IMR-90 (cell line): ENCODE data around the gene NENF. TPM values are rescaled to one million over a fixed set of nuclear protein-coding genes. Genes with fewer than 3 reads are reported as not detected.

Source experiments
- ATAC-seq: fragments of 200-7000 bp; cut with Tn5 transposase; 2 replicates; pipeline ENCODE4 v1.9.1; 2020; ENCODE audit warnings: low read depth, mild to moderate bottlenecking, moderate library complexity
- BruUV-seq: library from RNA; stranded (reverse); fragments of 400-500 nt; replicated peaks from 2 replicates; lab custom pipeline; 2021; lab: Mats Ljungman, UMichigan
- CTCF ChIA-PET: fragments of 300-600 bp; formaldehyde crosslinking; extraction: SDS; loops from one replicate; lab custom pipeline; 2021; ENCODE audit warnings: antibody characterized with exemption; lab: Yijun Ruan, JAX
- POLR2A ChIA-PET: fragments of 300-600 bp; sonication (Branson Sonifier 250); formaldehyde crosslinking; loops from one replicate; lab custom pipeline; 2022; ENCODE audit warnings: antibody characterized with exemption; ENCODE audit not compliant: unreplicated experiment; lab: Charles Lee
- DNase-seq: peaks from one replicate; pipeline ENCODE4 v3.0.0; 2013
- H2AFZ ChIP-seq: replicated peaks from 2 replicates; pipeline ENCODE3; 2013; ENCODE audit warnings: low read length, mild to moderate bottlenecking; ENCODE audit not compliant: poor library complexity
- H2AK5ac ChIP-seq: 2 replicates; pipeline ENCODE4 v1.6.1; 2013; ENCODE audit warnings: low read depth, low read length, inconsistent platforms
- H2AK9ac ChIP-seq: replicated peaks from 2 replicates; pipeline ENCODE3; 2013; ENCODE audit warnings: mild to moderate bottlenecking, low read depth, low read length, moderate library complexity; ENCODE audit not compliant: poor library complexity
- H2BK120ac ChIP-seq: 2 replicates; pipeline ENCODE4 v1.6.1; 2013; ENCODE audit warnings: low read depth, low read length, inconsistent platforms
- H2BK15ac ChIP-seq: 3 replicates; pipeline ENCODE4 v1.6.1; 2013; ENCODE audit warnings: low read depth, low read length, inconsistent platforms
- H2BK20ac ChIP-seq: 2 replicates; pipeline ENCODE4 v1.6.1; 2013; ENCODE audit warnings: low read depth, mild to moderate bottlenecking, inconsistent platforms, low read length, moderate library complexity
- H2BK5ac ChIP-seq: 2 replicates; pipeline ENCODE4 v1.6.1; 2013; ENCODE audit warnings: mild to moderate bottlenecking, low read depth, low read length, inconsistent platforms; ENCODE audit not compliant: poor library complexity, severe bottlenecking
- H3K14ac ChIP-seq: replicated peaks from 2 replicates; pipeline ENCODE4 v1.6.1; 2013; ENCODE audit warnings: low read depth, low read length, inconsistent platforms
- H3K18ac ChIP-seq: 2 replicates; pipeline ENCODE4 v1.6.1; 2013; ENCODE audit warnings: low read depth, low read length, control low read depth
- H3K23ac ChIP-seq: 2 replicates; pipeline ENCODE4 v1.6.1; 2013; ENCODE audit warnings: low read depth, low read length, inconsistent platforms
- H3K27ac ChIP-seq: 2 replicates; pipeline ENCODE4 v1.5.1; 2013; ENCODE audit warnings: mild to moderate bottlenecking, control low read depth, low read length; ENCODE audit not compliant: insufficient read depth
- H3K27me3 ChIP-seq: 2 replicates; pipeline ENCODE4 v1.6.1; 2013; ENCODE audit warnings: low read length; ENCODE audit not compliant: control insufficient read depth, insufficient read depth
- H3K36me3 ChIP-seq: 2 replicates; pipeline ENCODE4 v1.6.1; 2013; ENCODE audit warnings: low read length, mixed read lengths; ENCODE audit not compliant: control insufficient read depth, insufficient read depth
- H3K4ac ChIP-seq: 2 replicates; pipeline ENCODE4 v1.6.1; 2013; ENCODE audit warnings: low read depth, low read length, inconsistent platforms
- H3K4me1 ChIP-seq: 2 replicates; pipeline ENCODE4 v1.6.1; 2013; ENCODE audit warnings: low read length, mixed read lengths; ENCODE audit not compliant: control insufficient read depth, insufficient read depth
- H3K4me2 ChIP-seq: 2 replicates; pipeline ENCODE4 v1.6.1; 2013; ENCODE audit warnings: low read depth, mild to moderate bottlenecking, control low read depth, low read length, moderate library complexity
- H3K4me3 ChIP-seq: 2 replicates; pipeline ENCODE4 v1.5.1; 2013; ENCODE audit warnings: low read depth, mild to moderate bottlenecking, control low read depth, low read length, moderate library complexity; ENCODE audit not compliant: insufficient read depth
- H3K56ac ChIP-seq: 2 replicates; pipeline ENCODE4 v1.6.1; 2013; ENCODE audit warnings: low read length, inconsistent platforms; ENCODE audit not compliant: insufficient read depth; ENCODE audit errors: extremely low read depth
- H3K79me1 ChIP-seq, 2 experiments: 2 replicates each; pipeline ENCODE4 v1.6.1; 2013; ENCODE audit warnings: low read length in 2 of 2, inconsistent platforms in 1 of 2, low read depth in 1 of 2
- H3K9ac ChIP-seq: 2 replicates; pipeline ENCODE4 v1.6.1; 2013; ENCODE audit warnings: low read depth, low read length, control low read depth
- H3K9me1 ChIP-seq: 2 replicates; pipeline ENCODE4 v1.6.1; 2013; ENCODE audit warnings: low read length, inconsistent platforms; ENCODE audit not compliant: insufficient read depth
- H3K9me3 ChIP-seq: 2 replicates; pipeline ENCODE4 v1.6.1; 2013; ENCODE audit warnings: low read length; ENCODE audit not compliant: control insufficient read depth, insufficient read depth
- H4K20me1 ChIP-seq: 2 replicates; pipeline ENCODE4 v1.6.1; 2013; ENCODE audit warnings: low read length, inconsistent platforms; ENCODE audit not compliant: insufficient read depth
- H4K5ac ChIP-seq: 2 replicates; pipeline ENCODE4 v1.6.1; 2013; ENCODE audit warnings: mild to moderate bottlenecking, low read depth, low read length, control low read depth
- H4K8ac ChIP-seq, 2 experiments: 2 replicates each; pipeline ENCODE4 v1.6.1; 2013; ENCODE audit warnings: low read depth in 2 of 2, low read length in 2 of 2, control low read depth in 1 of 2, inconsistent platforms in 1 of 2
- H4K91ac ChIP-seq: 2 replicates; pipeline ENCODE4 v1.6.1; 2013; ENCODE audit warnings: low read depth, low read length, inconsistent platforms; ENCODE audit not compliant: insufficient read depth
- BHLHE40 ChIP-seq: fragments of 150-350 bp; IDR thresholded peaks from 2 replicates; pipeline ENCODE4 v1.6.1; 2016; ENCODE audit warnings: mild to moderate bottlenecking, low read depth, low read length
- CEBPB ChIP-seq: IDR thresholded peaks from 2 replicates; pipeline ENCODE4 v1.6.1; 2012; ENCODE audit warnings: low read depth, low read length, improper control_type of control experiment
- CHD1 ChIP-seq: IDR thresholded peaks from 2 replicates; pipeline ENCODE4 v1.6.1; 2012; ENCODE audit warnings: low read depth, low read length, improper control_type of control experiment
- FOS ChIP-seq: fragments of 150-350 bp; IDR thresholded peaks from 2 replicates; pipeline ENCODE4 v1.6.1; 2016; ENCODE audit warnings: low read depth, low read length
- MAFK ChIP-seq: IDR thresholded peaks from 2 replicates; pipeline ENCODE4 v1.6.1; 2012; ENCODE audit warnings: low read depth, low read length, improper control_type of control experiment
- MXI1 ChIP-seq: IDR thresholded peaks from 2 replicates; pipeline ENCODE4 v1.6.1; 2012; ENCODE audit warnings: low read depth, mild to moderate bottlenecking, low read length, moderate library complexity, borderline replicate concordance
- NFE2L2 ChIP-seq: fragments of 150-350 bp; IDR thresholded peaks from 2 replicates; pipeline ENCODE4 v1.6.1; 2016; ENCODE audit warnings: low read depth, mild to moderate bottlenecking, low read length
- POLR2A ChIP-seq: IDR thresholded peaks from 2 replicates; pipeline ENCODE4 v1.6.1; 2012; ENCODE audit warnings: mild to moderate bottlenecking, low read depth, low read length
- RAD21 ChIP-seq: IDR thresholded peaks from 2 replicates; pipeline ENCODE4 v1.6.1; 2012; ENCODE audit warnings: low read length, improper control_type of control experiment
- RCOR1 ChIP-seq: IDR thresholded peaks from 2 replicates; pipeline ENCODE4 v1.6.1; 2012; ENCODE audit warnings: mild to moderate bottlenecking, low read length, improper control_type of control experiment; ENCODE audit not compliant: insufficient replicate concordance
- SMC3 ChIP-seq: fragments of 150-350 bp; IDR thresholded peaks from 2 replicates; pipeline ENCODE4 v1.6.1; 2016; ENCODE audit warnings: low read depth, mild to moderate bottlenecking, antibody characterized with exemption, low read length, moderate library complexity
- WGBS, 2 experiments: methylation state at CpG; one replicate each; pipeline versions ENCODE4 v1.1.5 to v1.1.7; 2013; ENCODE audit warnings: missing lambda C conversion rate in 2 of 2; ENCODE audit not compliant: insufficient read length in 1 of 2; ENCODE audit errors: extremely low coverage in 2 of 2; 5-methylcytosine and 5-hydroxymethylcytosine counted together
- dilution Hi-C: fragments of 300-500 bp; cut with HindIII; formaldehyde crosslinking; loops from one replicate; pipeline ENCODE4 v1.14.3; 2018; ENCODE audit warnings: low sequenced_read_pairs; ENCODE audit not compliant: unreplicated experiment
- in situ Hi-C: fragments of 300-500 bp; cut with MboI; formaldehyde crosslinking; loops from 3 replicates; pipeline ENCODE4 v1.14.3; 2019; ENCODE audit warnings: low sequenced_read_pairs, inconsistent platforms, mixed read lengths
- intact Hi-C: fragments of 100-400 bp; cut with micrococcal nuclease; formaldehyde crosslinking; loops from 2 replicates; pipeline ENCODE4 v1.10.0; 2022
- polyA plus RNA-seq, 3 experiments: library from polyadenylated mRNA; depleted of rRNA; stranded (reverse); fragments of >200 nt; gene quantifications; 2 replicates each; pipeline ENCODE4 v1.2.3, GENCODE V29; 2012; ENCODE audit warnings: low replicate concordance in 1 of 3
- total RNA-seq: library from RNA; depleted of rRNA; stranded (reverse); fragments of >200 nt; gene quantifications from 2 replicates; pipeline ENCODE4 v1.2.3, GENCODE V29; 2012
- TF ChIP-seq, protein P1 (sequence below): conservative IDR thresholded peaks from 2 replicates; pipeline ENCODE4 v1.5.1; 2012; ENCODE audit warnings: mild to moderate bottlenecking, low read depth, low read length, improper control_type of control experiment
- TF ChIP-seq, protein P2 (sequence below): fragments of 150-350 bp; IDR thresholded peaks from 2 replicates; pipeline ENCODE4 v1.6.1; 2017; ENCODE audit warnings: mild to moderate bottlenecking, antibody characterized with exemption, low read length, low read depth

The NENF gene
- total and polyA plus RNA-seq, 2 of the 4 experiments (the other 2 are of a cell fraction): 16.0 to 40.4 TPM

DNA sequence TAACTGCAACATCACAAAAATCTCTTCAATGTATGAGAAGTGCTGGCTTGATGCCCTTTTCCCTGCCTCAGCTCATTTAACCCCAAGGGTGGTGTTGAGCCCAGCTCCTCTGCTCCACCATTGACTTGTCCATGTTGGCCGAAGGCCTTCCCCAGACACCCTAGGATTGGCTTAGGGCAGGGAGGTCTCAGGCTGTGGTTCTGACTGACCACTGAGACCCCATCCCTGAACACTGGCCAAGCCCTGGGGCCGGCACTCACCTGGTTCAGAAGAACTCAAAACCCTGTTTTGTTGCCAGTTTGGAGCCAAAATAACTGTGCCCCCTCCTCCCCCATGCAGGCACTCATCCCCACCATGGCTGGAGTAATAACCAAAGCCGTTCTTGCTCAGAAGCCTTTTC, 38.6 kb downstream of the NENF start:
- ChIA-PET CTCF (interaction anchor here (1.8 kb wide), 1 partner anchor 15 kb away, joined by 7 read pairs; no protein-coding TSS in a partner anchor), POLR2A (interaction anchor here (0.6 kb wide), 1 partner anchor 143 kb away, joined by 4 read pairs; no protein-coding TSS in a partner anchor)
- no TSS peak for BruUV-seq
- no peak overlapping the region for H2BK120ac ChIP-seq
- H2BK15ac ChIP-seq: no peak overlapping the region
- H2AK5ac ChIP-seq: 0 out of 2 replicates have a peak overlapping the region, but pooled peaks have one; percentile 20
- H3K9me1 ChIP-seq: peaks cover 7% of the 10 kb centered on the region; the same call in 1 of the 2 replicates
- no peak overlapping the region for H3K56ac ChIP-seq
- H3K4me2 ChIP-seq: no peak overlapping the region
- H3K4me3 ChIP-seq: no peak overlapping the region
- H4K8ac ChIP-seq: no peak overlapping the region
- H3K9ac ChIP-seq: no peak overlapping the region
- no peak overlapping the region for H4K91ac ChIP-seq
- H3K27ac ChIP-seq: no peak overlapping the region
- H3K4me1 ChIP-seq: 0 out of 2 replicates have a peak, but pooled peaks cover 1% of the 10 kb centered on the region
- H3K27me3 ChIP-seq: peaks cover 4% of the 10 kb centered on the region; the same call in 1 of the 2 replicates
- H2AK9ac ChIP-seq: no peak overlapping the region
- H3K23ac ChIP-seq: no peak overlapping the region
- H2BK20ac ChIP-seq: no peak overlapping the region
- in situ Hi-C loops (no loop called here), dilution Hi-C loops (no loop called here), intact Hi-C loops (loop anchor here (10.0 kb wide), 1 partner anchor 284 kb away; no protein-coding TSS in a partner anchor)
- no peak overlapping the region for H2BK5ac ChIP-seq
- ATAC-seq (no peak), DNase-seq (no peak)
- H4K20me1 ChIP-seq: no peaks in the 10 kb centered on the region
- no peaks in the 10 kb centered on the region for H3K9me3 ChIP-seq
- no peak overlapping the region for H2AFZ ChIP-seq
- H3K4ac ChIP-seq: no peak overlapping the region
- no peaks in the 10 kb centered on the region for H3K79me1 ChIP-seq
- H4K5ac ChIP-seq: no peak overlapping the region
- H3K14ac ChIP-seq: no peak overlapping the region
- H3K18ac ChIP-seq: no peak overlapping the region
- no peak for TF ChIP-seq CEBPB
- no peak for TF ChIP-seq SMC3
- no peak for TF ChIP-seq POLR2A
- no peak for TF ChIP-seq BHLHE40
- no peak for TF ChIP-seq RAD21
- TF ChIP-seq RCOR1: no peak
- TF ChIP-seq, protein P1, sequence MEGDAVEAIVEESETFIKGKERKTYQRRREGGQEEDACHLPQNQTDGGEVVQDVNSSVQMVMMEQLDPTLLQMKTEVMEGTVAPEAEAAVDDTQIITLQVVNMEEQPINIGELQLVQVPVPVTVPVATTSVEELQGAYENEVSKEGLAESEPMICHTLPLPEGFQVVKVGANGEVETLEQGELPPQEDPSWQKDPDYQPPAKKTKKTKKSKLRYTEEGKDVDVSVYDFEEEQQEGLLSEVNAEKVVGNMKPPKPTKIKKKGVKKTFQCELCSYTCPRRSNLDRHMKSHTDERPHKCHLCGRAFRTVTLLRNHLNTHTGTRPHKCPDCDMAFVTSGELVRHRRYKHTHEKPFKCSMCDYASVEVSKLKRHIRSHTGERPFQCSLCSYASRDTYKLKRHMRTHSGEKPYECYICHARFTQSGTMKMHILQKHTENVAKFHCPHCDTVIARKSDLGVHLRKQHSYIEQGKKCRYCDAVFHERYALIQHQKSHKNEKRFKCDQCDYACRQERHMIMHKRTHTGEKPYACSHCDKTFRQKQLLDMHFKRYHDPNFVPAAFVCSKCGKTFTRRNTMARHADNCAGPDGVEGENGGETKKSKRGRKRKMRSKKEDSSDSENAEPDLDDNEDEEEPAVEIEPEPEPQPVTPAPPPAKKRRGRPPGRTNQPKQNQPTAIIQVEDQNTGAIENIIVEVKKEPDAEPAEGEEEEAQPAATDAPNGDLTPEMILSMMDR: no peak
- no peak for TF ChIP-seq MAFK
- TF ChIP-seq CHD1: no peak
- no peak for TF ChIP-seq FOS
- no peak for TF ChIP-seq NFE2L2
- TF ChIP-seq, protein P2, sequence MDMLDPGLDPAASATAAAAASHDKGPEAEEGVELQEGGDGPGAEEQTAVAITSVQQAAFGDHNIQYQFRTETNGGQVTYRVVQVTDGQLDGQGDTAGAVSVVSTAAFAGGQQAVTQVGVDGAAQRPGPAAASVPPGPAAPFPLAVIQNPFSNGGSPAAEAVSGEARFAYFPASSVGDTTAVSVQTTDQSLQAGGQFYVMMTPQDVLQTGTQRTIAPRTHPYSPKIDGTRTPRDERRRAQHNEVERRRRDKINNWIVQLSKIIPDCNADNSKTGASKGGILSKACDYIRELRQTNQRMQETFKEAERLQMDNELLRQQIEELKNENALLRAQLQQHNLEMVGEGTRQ: no peak
- TF ChIP-seq MXI1: no peak
- no CpG with 5 or more reads among the region's 3 CpGs for WGBS, 2 experiments
- no peaks in the 10 kb centered on the region for H3K36me3 ChIP-seq
